ENCODE measurements around the gene AFAP1. TPM values are rescaled to one million over a fixed set of nuclear protein-coding genes. Genes with fewer than 3 reads are reported as not detected.

The AFAP1 gene
- total RNA-seq, 1 experiment from 2014 or later: 22.5 TPM

GRCh38 chr4:7874838-7875237, 64.8 kb downstream of the AFAP1 start:
- Mint-ChIP-seq H3K4me1 (ENCODE audit: insufficient read depth, unreplicated experiment) (peaks cover 12% of the 10 kb centered on the region), H3K27ac (ENCODE audit: low read depth, unreplicated experiment) (no peak overlapping the region), H3K36me3 (ENCODE audit: insufficient read depth, unreplicated experiment) (peaks cover 8% of the 10 kb centered on the region), H3K27me3 (ENCODE audit: insufficient read depth, unreplicated experiment) (no peaks in the 10 kb centered on the region), H3K4me3 (ENCODE audit: unreplicated experiment) (no peak overlapping the region), H3K9me3 (ENCODE audit: unreplicated experiment) (peaks cover 7% of the 10 kb centered on the region)
- DNase-seq (ENCODE audit: unreplicated experiment): no peak
- intact Hi-C loops (cut with micrococcal nuclease): no loop called here
- no peak for TF ChIP-seq CTCF (IDR thresholded peaks at IDR 0.05; ENCODE audit: unreplicated experiment)
- BruUV-seq (replicated peaks): no TSS peak
- CTCF ChIA-PET: interaction anchor here (0.6 to 1.8 kb wide), 2 partner anchors 32 to 112 kb away, joined by 3 to 8 read pairs; no protein-coding TSS in a partner anchor
- POLR2A ChIA-PET: interaction anchor here (0.9 to 1.8 kb wide), 3 partner anchors 11 to 34 kb away, joined by 3 to 5 read pairs (median 4); no protein-coding TSS in a partner anchor

GRCh38 chr4:7873881-7874280, 65.8 kb downstream of the AFAP1 start:
- POLR2A ChIA-PET: interaction anchor here (1.8 kb wide), 1 partner anchor 35 kb away, joined by 4 read pairs; no protein-coding TSS in a partner anchor

GRCh38 chr4:7872264-7872771, 67.3 kb downstream of the AFAP1 start:
- H3K27me3 Mint-ChIP-seq (ENCODE audit: insufficient read depth, unreplicated experiment): no peaks in the 10 kb centered on the region
- no peak overlapping the region for H3K27ac Mint-ChIP-seq (ENCODE audit: low read depth, unreplicated experiment)
- intact Hi-C loops (cut with micrococcal nuclease): no loop called here
- no peak for TF ChIP-seq CTCF (IDR thresholded peaks at IDR 0.05; ENCODE audit: unreplicated experiment)
- DNase-seq (ENCODE audit: unreplicated experiment): peak; percentile 53
- H3K4me3 Mint-ChIP-seq (ENCODE audit: unreplicated experiment): no peak overlapping the region
- no TSS peak for BruUV-seq (replicated peaks)
- peaks cover 7% of the 10 kb centered on the region for H3K9me3 Mint-ChIP-seq (ENCODE audit: unreplicated experiment)
- peaks cover 19% of the 10 kb centered on the region for H3K36me3 Mint-ChIP-seq (ENCODE audit: insufficient read depth, unreplicated experiment)
- H3K4me1 Mint-ChIP-seq (ENCODE audit: insufficient read depth, unreplicated experiment): peaks cover 19% of the 10 kb centered on the region
- ChIA-PET CTCF (no interaction called here), POLR2A (interaction anchor here (0.7 kb wide), 1 partner anchor 30 kb away, joined by 3 read pairs; no protein-coding TSS in a partner anchor)

More at GRCh38 chr4:7873881-7874280, 65.8 kb downstream of the AFAP1 start:
- Mint-ChIP-seq H3K27me3 (ENCODE audit: insufficient read depth, unreplicated experiment) (no peaks in the 10 kb centered on the region), H3K36me3 (ENCODE audit: insufficient read depth, unreplicated experiment) (peaks cover 12% of the 10 kb centered on the region), H3K9me3 (ENCODE audit: unreplicated experiment) (peaks cover 7% of the 10 kb centered on the region), H3K4me1 (ENCODE audit: insufficient read depth, unreplicated experiment) (peaks cover 12% of the 10 kb centered on the region), H3K27ac (ENCODE audit: low read depth, unreplicated experiment) (no peak overlapping the region), H3K4me3 (ENCODE audit: unreplicated experiment) (no peak overlapping the region)
- CTCF ChIA-PET: interaction anchor here (1.0 to 1.8 kb wide), 2 partner anchors 14 to 113 kb away, joined by 6 to 8 read pairs; no protein-coding TSS in a partner anchor
- BruUV-seq (replicated peaks): no TSS peak
- intact Hi-C loops (cut with micrococcal nuclease): no loop called here
- DNase-seq (ENCODE audit: unreplicated experiment): no peak
- no peak for TF ChIP-seq CTCF (IDR thresholded peaks at IDR 0.05; ENCODE audit: unreplicated experiment)

GRCh38 chr4:7871356-7871755, 68.3 kb downstream of the AFAP1 start:
- Mint-ChIP-seq H3K36me3 (ENCODE audit: insufficient read depth, unreplicated experiment) (peaks cover 20% of the 10 kb centered on the region), H3K9me3 (ENCODE audit: unreplicated experiment) (peaks cover 7% of the 10 kb centered on the region), H3K27ac (ENCODE audit: low read depth, unreplicated experiment) (no peak overlapping the region), H3K27me3 (ENCODE audit: insufficient read depth, unreplicated experiment) (no peaks in the 10 kb centered on the region), H3K4me3 (ENCODE audit: unreplicated experiment) (no peak overlapping the region), H3K4me1 (ENCODE audit: insufficient read depth, unreplicated experiment) (peaks cover 12% of the 10 kb centered on the region)
- intact Hi-C loops (cut with micrococcal nuclease): no loop called here
- BruUV-seq (replicated peaks): no TSS peak
- no peak for DNase-seq (ENCODE audit: unreplicated experiment)
- TF ChIP-seq CTCF (IDR thresholded peaks at IDR 0.05; ENCODE audit: unreplicated experiment): no peak
- ChIA-PET POLR2A (no interaction called here), CTCF (no interaction called here)

Data from MCF 10A (cell line).